Transverse colon (tissue), 4 donors: Measurements from ENCODE around the gene CDX1.

ENCODE experiments used
- CTCF ChIP-seq, 5 experiments: fragments of 200-600 bp in 3 of 5; fragments of 450-650 bp in 2 of 5; sonication (generic) in 3 of 5; IDR thresholded peaks; 1 replicate in 2 of 5; 2 replicates in 3 of 5; pipeline ENCODE4 v1.5.1; 2016 to 2017; ENCODE audit warnings: antibody characterized with exemption in 5 of 5, inconsistent platforms in 3 of 5, mild to moderate bottlenecking in 2 of 5, moderate library complexity in 1 of 5
- EP300 ChIP-seq: sonication (generic); formaldehyde crosslinking; IDR thresholded peaks from one replicate; pipeline ENCODE4 v1.6.1; 2017; ENCODE audit warnings: antibody characterized with exemption, low read depth
- POLR2A ChIP-seq: fragments of 450-650 bp; IDR thresholded peaks from one replicate; pipeline ENCODE4 v1.6.1; 2016; ENCODE audit warnings: antibody characterized with exemption, mild to moderate bottlenecking, moderate library complexity
- POLR2AphosphoS5 ChIP-seq, 3 donors: sonication (generic); formaldehyde crosslinking; IDR thresholded peaks; one replicate each; pipeline ENCODE4 v1.6.1; 2016; ENCODE audit warnings: antibody characterized with exemption in 3 of 3

GRCh38 chr5:150154618-150155128 is 11.9 kb upstream of the CDX1 start:
- TF ChIP-seq POLR2A (no peak), POLR2AphosphoS5 (IDR thresholded peaks at IDR 0.05) (no peak), CTCF (IDR thresholded peaks at IDR 0.05) (no peak), EP300 (no peak)
